WERI-Rb-1 (cell line): ENCODE measurements around the gene TRIM40.

Experiments
- DNase-seq: peaks from one replicate; pipeline ENCODE4 v3.0.0-alpha.2; 2020
- H3K27ac ChIP-seq: fragments of 250-450 bp; sonication (Bioruptor Pico); 2 replicates; pipeline ENCODE4 v1.5.1; 2020; ENCODE audit warnings: mild to moderate bottlenecking, moderate library complexity
- H3K27me3 ChIP-seq: fragments of 250-450 bp; sonication (Bioruptor Pico); 2 replicates; pipeline ENCODE4 v1.5.1; 2021; ENCODE audit warnings: mild to moderate bottlenecking, low read depth, moderate library complexity; ENCODE audit not compliant: insufficient read depth, severe bottlenecking
- H3K36me3 ChIP-seq: fragments of 250-450 bp; sonication (Bioruptor Pico); 2 replicates; pipeline ENCODE4 v1.5.1; 2020; ENCODE audit warnings: mild to moderate bottlenecking, moderate library complexity
- H3K4me3 ChIP-seq: 2 replicates; pipeline ENCODE4 v1.5.1; 2011; ENCODE audit warnings: low read depth, mild to moderate bottlenecking, control low read depth, low read length
- H3K9me3 ChIP-seq: fragments of 250-450 bp; sonication (Bioruptor Pico); 2 replicates; pipeline ENCODE4 v1.5.1; 2021; ENCODE audit warnings: mild to moderate bottlenecking, moderate library complexity; ENCODE audit not compliant: severe bottlenecking
- TF ChIP-seq, protein P1 (sequence below): IDR thresholded peaks from 2 replicates; pipeline ENCODE4 v1.5.1; 2011; ENCODE audit warnings: low read depth, mild to moderate bottlenecking, control low read depth, inconsistent platforms, low read length

Gene TRIM40

DNA sequence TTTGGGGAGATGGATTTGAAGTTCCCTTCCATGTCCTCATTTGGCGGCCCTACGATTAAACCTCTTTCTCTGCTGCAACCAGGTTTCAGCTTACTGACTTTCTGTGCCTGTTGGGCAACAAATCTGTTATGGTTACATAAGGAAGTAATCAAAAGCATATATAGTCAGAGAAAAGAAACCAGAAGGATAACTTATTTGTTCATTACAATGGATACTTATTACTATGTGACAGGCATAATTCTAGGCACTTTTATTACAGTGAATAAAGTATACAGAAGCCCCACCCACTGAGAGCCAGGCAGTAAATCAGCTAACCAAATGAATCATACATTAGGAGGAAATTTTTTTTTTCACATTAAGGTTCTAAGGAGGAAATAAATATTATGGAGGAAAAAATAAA is 13.4 kb upstream of the TRIM40 start:
- Histone ChIP-seq H3K27ac (no peak overlapping the region), H3K36me3 (no peaks in the 10 kb centered on the region), H3K27me3 (peaks cover 96% of the 10 kb centered on the region), H3K4me3 (no peak overlapping the region), H3K9me3 (no peaks in the 10 kb centered on the region)
- TF ChIP-seq, protein P1, sequence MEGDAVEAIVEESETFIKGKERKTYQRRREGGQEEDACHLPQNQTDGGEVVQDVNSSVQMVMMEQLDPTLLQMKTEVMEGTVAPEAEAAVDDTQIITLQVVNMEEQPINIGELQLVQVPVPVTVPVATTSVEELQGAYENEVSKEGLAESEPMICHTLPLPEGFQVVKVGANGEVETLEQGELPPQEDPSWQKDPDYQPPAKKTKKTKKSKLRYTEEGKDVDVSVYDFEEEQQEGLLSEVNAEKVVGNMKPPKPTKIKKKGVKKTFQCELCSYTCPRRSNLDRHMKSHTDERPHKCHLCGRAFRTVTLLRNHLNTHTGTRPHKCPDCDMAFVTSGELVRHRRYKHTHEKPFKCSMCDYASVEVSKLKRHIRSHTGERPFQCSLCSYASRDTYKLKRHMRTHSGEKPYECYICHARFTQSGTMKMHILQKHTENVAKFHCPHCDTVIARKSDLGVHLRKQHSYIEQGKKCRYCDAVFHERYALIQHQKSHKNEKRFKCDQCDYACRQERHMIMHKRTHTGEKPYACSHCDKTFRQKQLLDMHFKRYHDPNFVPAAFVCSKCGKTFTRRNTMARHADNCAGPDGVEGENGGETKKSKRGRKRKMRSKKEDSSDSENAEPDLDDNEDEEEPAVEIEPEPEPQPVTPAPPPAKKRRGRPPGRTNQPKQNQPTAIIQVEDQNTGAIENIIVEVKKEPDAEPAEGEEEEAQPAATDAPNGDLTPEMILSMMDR = no peak
- no peak for DNase-seq

DNA sequence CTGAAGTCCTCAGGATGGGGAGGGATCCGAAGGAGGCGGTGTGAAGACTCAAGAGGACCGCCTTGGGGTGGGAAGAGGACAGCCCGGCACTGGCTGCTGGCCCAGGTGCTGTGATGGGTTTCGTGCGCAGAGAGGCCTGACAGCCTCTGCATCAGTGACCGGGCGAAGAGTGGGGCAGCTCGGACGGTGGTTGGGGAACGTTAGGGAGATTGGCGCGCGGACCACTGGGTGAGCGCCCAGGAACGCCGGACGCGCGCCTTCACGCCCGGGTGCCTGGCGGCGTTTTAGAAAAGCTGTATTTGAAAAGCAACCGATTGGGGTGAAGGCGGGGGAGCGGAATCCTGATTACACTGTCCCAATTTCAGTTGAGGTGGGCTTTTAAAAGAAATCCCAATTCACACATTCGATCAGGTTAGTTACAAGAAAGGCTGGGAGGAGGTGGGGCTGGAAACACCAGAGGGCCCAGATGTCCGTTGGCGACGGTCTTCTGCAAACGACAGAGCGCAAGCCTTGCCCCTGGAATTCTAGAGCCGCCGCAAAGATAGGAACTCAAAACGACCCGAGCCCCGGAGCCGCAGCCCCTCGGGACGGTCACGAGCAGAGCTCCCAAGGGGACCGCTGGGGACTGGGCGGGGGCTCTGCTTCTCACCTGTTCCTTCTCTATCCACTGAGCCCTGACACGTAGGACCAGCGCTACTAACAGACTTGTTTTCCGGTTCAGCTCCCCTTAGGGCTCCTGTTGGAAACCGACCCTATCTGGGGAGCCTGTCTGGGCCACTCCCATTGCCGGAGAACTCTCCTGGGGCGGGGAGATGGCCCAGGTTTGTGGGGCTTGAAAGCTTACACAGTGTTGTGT is 8.5 kb upstream of the TRIM40 start:
- no peak for DNase-seq
- Histone ChIP-seq H3K36me3 (no peaks in the 10 kb centered on the region), H3K9me3 (no peaks in the 10 kb centered on the region), H3K27me3 (peaks cover 97% of the 10 kb centered on the region), H3K27ac (no peak overlapping the region), H3K4me3 (no peak overlapping the region)
- TF ChIP-seq, protein P1 = no peak

DNA sequence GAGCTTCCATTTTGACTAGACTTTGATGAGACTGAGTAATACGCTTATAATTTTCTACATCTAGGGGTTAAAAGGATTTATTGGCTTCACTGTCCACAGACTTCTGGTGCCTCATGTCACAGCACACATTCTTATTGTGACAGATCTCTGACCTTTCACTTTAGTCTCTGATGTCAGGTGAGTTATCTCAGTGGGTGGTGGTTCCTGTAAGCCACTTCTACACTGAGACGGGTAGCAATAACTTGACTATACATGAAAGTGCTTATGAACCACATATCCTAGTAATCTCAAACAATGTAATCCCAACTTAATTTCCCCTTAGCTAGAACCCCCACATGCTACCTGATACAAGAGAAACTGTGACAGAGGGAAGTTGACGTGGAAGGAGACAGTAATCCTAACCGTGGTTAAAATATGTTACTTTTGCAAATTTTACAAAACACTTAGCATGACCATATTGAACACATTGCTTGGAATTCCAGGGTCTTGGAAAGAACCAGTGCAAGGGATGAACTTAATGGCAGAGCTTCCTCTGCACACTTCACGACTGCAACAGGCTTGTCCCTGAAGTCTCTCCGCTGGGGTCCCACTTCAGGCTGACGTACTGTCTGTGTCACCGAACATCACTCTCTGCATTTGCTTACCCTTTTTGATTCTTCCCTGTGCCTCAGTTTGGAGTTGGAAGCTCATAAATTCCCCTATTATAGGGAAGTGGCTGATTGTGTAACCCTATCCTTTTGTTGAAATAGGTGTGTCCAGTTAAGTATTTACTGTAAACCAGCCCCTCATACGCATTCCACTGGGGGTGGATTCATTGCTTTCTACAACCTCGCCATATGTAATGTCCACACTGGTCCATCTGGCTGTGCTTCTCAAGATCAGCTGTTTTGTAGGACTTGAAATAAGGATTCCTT is 6.4 kb upstream of the TRIM40 start:
- DNase-seq = no peak
- TF ChIP-seq, protein P1 = no peak
- no peak overlapping the region for H3K4me3 ChIP-seq
- no peaks in the 10 kb centered on the region for H3K36me3 ChIP-seq
- no peak overlapping the region for H3K27ac ChIP-seq
- H3K9me3 ChIP-seq = no peaks in the 10 kb centered on the region
- peaks cover 98% of the 10 kb centered on the region for H3K27me3 ChIP-seq

DNA sequence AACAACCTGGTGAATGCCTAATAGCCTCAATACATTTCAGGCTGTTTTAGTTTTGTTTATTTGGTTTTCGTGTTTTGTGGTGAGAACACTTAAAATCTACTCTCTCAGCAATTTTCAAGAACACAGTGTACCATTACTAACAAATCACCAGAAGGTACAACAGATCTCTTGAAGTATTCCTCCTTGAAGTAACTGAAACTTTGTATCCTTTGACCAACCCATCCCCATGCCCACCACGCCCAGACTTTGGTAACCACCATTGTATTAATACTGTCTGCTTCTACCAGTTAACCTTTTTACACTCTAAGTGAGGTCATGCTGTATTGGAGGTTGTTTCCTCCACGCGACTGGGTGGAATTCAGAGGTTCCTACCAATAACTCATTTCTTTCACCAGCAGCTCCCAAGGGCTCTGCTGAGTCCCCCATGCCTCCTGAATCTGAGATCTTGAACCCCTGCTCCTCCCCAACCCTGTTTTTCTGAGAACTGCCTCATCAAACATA is 5.7 kb upstream of the TRIM40 start:
- no peaks in the 10 kb centered on the region for H3K36me3 ChIP-seq
- H3K9me3 ChIP-seq = no peaks in the 10 kb centered on the region
- peaks cover 98% of the 10 kb centered on the region for H3K27me3 ChIP-seq
- TF ChIP-seq, protein P1 = no peak
- H3K4me3 ChIP-seq = no peak overlapping the region
- no peak for DNase-seq
- no peak overlapping the region for H3K27ac ChIP-seq

DNA sequence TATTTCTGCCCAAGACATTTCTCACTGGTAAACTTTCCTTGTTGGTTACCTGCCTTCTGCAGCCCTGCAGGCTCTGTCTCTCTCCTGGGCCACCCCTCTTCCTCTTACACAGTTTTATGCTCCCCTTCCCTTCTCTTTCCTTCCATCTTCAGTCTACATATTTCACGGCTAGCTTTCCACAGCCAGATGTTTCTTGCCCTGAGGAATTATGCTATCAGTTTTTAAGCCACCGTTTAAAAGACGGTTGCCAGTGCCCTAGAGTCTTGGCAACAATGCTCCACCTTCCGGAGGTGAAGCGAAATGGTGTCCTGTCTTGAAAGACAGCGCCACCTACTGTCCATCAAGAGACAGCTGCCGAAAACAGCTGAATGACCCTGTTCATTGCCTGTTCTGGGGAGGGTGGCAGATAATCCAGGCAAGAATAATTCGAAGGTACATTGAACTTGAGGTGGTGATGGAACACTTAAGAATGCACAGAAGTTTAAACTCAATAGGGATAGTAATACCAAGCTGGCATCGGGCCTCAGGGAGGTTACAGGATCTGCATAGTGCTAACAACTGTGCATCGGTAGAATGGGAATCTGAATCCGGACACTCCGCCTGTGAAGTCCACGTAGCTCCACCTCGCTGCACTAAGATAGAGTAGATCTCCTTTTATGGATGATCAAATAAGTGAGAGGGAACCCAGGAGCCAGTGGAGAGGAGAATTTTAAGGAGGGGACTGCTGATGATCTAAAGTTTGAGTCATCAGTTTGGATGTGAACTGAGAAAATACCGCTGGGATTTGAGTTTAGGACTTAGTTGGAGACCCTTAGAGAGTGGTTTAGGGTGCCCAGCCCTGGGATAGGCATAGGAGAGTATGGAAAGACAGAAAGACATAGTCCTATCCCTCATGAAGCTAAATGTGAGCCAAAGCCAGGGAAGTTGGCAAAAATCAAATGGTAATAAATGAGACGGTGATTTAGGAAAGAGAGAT is 4.8 kb upstream of the TRIM40 start:
- Histone ChIP-seq H3K4me3 (no peak overlapping the region), H3K36me3 (no peaks in the 10 kb centered on the region)
- TF ChIP-seq, protein P1 = peak; percentile 100

More for the DNA sequence above, 4.8 kb upstream of the TRIM40 start:
- H3K27ac ChIP-seq = no peak overlapping the region
- H3K27me3 ChIP-seq = peaks cover 98% of the 10 kb centered on the region
- H3K9me3 ChIP-seq = no peaks in the 10 kb centered on the region
- peak; percentile 79 for DNase-seq
